22Rv1 (cell line): Measurements from ENCODE around the gene ANKRD60.

Source experiments
- H3K27ac ChIP-seq: fragments of 450-650 bp; 2 replicates; pipeline ENCODE4 v1.5.1; 2017
- CTCF ChIP-seq: fragments of 450-650 bp; IDR thresholded peaks from 2 replicates; pipeline ENCODE4 v1.5.1; 2017; ENCODE audit warnings: mild to moderate bottlenecking
- ZFX ChIP-seq: fragments of 450-650 bp; IDR thresholded peaks from 2 replicates; pipeline ENCODE4 v1.6.1; 2017; ENCODE audit warnings: antibody characterized with exemption, borderline replicate concordance

ANKRD60 gene

GRCh38 chr20:58222446-58222845 is 6.0 kb downstream of the ANKRD60 start:
- TF ChIP-seq ZFX (no peak), CTCF (no peak)
- H3K27ac ChIP-seq, result no peak overlapping the region

- no peak overlapping the region for H3K27ac ChIP-seq
- TF ChIP-seq CTCF (no peak), ZFX (no peak)
These were observed 9.1 kb downstream of the ANKRD60 start for GRCh38 chr20:58219342-58219700.

- TF ChIP-seq CTCF (no peak), ZFX (no peak)
- no peak overlapping the region for H3K27ac ChIP-seq
These were observed 9.7 kb downstream of the ANKRD60 start for GRCh38 chr20:58218665-58219341.

GRCh38 chr20:58216334-58216733 is 12.1 kb downstream of the ANKRD60 start:
- no peak for TF ChIP-seq CTCF
- no peak for TF ChIP-seq ZFX
- H3K27ac ChIP-seq, result no peak overlapping the region

- no peak overlapping the region for H3K27ac ChIP-seq
- no peak for TF ChIP-seq ZFX
- no peak for TF ChIP-seq CTCF
These were observed 13.3 kb downstream of the ANKRD60 start for GRCh38 chr20:58215116-58215515.

GRCh38 chr20:58214310-58214709 is 14.1 kb downstream of the ANKRD60 start:
- H3K27ac ChIP-seq, result no peak overlapping the region
- no peak for TF ChIP-seq CTCF
- no peak for TF ChIP-seq ZFX

GRCh38 chr20:58213716-58214115 is 14.7 kb downstream of the ANKRD60 start:
- TF ChIP-seq CTCF (no peak), ZFX (no peak)
- no peak overlapping the region for H3K27ac ChIP-seq
